Measurements from ENCODE around the gene IMPA2.

DNA sequence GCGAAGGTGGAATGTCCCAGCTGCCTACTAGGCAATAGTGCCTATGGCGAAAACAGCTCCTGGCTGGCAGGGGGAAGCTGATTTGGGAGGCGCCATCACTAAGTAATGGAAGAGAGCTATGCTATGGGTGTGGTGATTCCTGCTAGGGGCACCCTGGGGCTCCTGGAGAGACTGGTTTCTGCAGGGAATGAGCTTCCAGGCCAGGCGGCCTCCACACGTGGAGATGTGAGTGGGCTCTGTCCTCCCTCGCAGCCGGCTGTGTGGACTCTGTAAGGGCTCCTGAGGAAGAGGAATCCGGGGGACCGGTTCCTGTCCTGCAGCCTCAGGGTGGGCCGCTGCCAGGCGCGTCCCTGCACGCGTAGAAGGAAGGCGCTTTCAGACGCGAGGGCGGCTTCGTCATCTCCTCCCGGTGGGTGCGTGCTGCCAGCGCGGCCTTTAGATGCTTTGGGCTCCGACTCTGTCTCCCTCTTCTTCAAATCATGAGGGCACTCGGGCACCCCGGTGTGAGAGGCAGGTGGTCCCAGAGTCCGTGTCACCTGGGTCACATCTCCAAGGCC, 56.9 kb downstream of the IMPA2 start:
- TF ChIP-seq, protein P1, sequence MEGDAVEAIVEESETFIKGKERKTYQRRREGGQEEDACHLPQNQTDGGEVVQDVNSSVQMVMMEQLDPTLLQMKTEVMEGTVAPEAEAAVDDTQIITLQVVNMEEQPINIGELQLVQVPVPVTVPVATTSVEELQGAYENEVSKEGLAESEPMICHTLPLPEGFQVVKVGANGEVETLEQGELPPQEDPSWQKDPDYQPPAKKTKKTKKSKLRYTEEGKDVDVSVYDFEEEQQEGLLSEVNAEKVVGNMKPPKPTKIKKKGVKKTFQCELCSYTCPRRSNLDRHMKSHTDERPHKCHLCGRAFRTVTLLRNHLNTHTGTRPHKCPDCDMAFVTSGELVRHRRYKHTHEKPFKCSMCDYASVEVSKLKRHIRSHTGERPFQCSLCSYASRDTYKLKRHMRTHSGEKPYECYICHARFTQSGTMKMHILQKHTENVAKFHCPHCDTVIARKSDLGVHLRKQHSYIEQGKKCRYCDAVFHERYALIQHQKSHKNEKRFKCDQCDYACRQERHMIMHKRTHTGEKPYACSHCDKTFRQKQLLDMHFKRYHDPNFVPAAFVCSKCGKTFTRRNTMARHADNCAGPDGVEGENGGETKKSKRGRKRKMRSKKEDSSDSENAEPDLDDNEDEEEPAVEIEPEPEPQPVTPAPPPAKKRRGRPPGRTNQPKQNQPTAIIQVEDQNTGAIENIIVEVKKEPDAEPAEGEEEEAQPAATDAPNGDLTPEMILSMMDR (IDR thresholded peaks at IDR 0.05): no peak
- no peak for TF ChIP-seq POLR2A (IDR thresholded peaks at IDR 0.05)

All from testis (tissue), 2 donors.